Umbilical cord (tissue), 2 donors: ENCODE measurements around the gene OTUD3. TPM values are rescaled to one million over a fixed set of nuclear protein-coding genes. Genes with fewer than 3 reads are reported as not detected.

Experiments used
- DNase-seq: peaks from one replicate; pipeline ENCODE4 v3.0.0-alpha.2; 2015; ENCODE audit warnings: low spot score
- total RNA-seq: library from RNA; depleted of rRNA; stranded (reverse); fragments of >200 nt; gene quantifications from one replicate; pipeline ENCODE4 v1.2.3, GENCODE V29; 2014; ENCODE audit warnings: low replicate concordance; ENCODE audit not compliant: insufficient read depth

The OTUD3 gene
- total RNA-seq, 1 donor from 2014 or later: 8.4 TPM

DNA sequence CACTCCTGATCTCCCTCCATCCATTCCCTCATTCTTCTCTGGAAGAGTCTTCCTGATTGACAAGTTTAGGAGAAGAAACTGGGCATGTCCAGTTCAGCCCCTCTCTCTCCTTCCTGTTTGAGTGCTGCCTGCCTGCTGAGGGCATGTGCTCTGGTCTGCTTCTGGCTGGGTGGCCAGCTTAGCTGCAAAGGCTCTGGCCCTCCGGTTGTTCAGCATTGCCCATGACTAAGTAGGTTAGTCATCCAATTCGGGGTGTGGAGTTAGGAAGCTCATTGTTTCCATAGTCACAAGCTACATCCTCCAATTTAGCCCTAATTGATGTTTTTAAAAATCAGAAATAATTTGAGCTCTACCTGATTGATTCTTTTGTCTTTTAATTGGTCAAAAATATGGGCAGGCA lies 66.8 kb downstream of the OTUD3 start:
- no peak for DNase-seq

DNA sequence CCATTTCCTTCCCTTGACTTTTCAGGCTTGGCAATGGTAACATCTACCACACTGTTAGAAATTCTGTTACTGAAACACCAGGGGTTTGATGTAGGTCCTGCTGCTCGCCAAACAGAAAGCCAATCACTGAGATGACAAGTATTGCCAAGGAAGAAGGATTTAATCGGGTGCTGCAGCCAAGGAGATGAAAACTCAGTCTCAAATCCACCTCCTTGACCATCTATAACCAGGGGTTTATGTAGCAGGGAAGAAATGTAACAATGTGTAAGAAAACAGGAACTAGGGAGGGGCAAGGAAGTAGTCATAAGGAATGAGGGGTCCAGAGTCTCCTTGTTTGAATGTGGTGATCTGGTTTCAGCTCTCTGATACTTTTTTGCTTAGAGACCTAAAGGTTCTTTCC lies 71.9 kb downstream of the OTUD3 start:
- DNase-seq: no peak

DNA sequence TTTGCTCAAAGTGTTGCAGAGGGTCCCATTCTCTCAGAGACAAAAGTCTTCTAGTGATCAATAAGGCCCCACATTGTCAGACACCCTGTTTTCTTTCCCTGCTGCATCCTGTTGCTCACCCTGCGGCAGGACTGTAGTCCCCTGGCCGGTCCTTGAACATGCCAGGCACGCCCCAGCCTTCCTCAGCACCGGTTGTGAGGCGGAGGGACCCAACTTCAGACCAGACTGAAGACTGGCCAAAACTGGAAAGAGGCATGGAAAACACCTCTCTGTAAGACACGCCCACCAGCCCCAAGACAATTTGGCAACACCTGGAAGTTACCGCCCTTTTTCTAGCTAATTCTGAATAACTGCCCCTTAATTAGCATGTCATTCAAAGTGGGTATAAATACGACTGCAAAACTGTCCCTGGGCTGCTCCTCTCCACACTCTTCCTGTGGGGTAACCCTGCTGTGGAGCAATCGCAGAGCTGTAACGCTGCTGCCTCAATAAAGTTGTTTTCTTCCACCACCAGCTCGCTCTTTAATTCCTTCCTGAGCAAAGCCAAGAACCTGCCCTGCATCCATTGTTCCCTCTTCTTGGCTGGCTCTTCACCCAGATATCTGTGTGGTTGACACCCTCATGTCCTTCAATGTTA lies 73.5 kb downstream of the OTUD3 start:
- DNase-seq: no peak

DNA sequence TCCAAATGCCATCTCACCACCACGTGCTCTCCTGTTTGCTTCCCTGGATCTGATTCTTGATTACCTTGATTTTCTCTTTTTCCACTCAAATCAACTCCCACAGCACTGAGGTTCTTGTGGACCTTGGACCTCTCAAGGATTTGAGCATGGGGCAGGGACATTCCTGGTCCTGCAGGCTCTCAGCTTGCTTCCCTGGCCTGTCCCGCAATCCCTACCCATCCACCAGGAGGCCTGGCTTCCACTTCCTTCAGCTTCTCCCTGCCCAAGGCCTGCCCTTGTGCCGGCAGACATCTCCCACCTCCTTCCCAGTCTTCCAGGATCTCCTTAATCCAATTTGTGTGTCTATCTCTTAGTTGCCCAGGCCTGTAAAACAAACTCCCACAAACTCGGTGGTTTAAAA lies 75.6 kb downstream of the OTUD3 start:
- no peak for DNase-seq

DNA sequence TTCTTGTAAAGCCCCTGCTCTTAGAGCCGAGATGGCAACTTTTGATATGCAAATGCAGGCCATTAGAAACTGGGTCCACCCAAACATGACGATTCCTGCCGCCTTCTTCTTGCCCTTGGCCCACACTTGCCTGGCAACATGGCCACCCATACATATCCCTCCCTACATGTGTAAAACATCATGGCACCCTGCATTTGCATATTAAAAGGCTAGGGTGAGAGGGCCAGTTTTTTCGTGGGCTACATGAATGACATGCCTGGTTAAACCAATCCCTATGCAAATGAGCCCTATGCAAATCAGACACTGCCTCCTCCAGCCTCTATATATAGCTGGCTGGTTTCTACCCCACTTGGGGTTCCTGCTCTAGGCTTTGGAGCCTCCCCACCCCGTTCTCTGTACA lies 78.4 kb downstream of the OTUD3 start:
- DNase-seq: no peak

Other genes with a start within 250 kb of the OTUD3 start
- 15.9 TPM for gene NBL1, start 238.1 kb upstream of the OTUD3 start, total RNA-seq
- gene HTR6, start 217.5 kb upstream of the OTUD3 start, total RNA-seq: not detected
- 4.1 TPM for gene TMCO4, start 82.5 kb upstream of the OTUD3 start, total RNA-seq
- gene RNF186, start 67.1 kb upstream of the OTUD3 start, total RNA-seq: not detected
- gene PLA2G2E, start 41.2 kb downstream of the OTUD3 start, total RNA-seq: not detected
- 12.3 TPM for gene PLA2G2A, start 97.2 kb downstream of the OTUD3 start, total RNA-seq
- gene PLA2G5, start 187.8 kb downstream of the OTUD3 start, total RNA-seq: 4.8 TPM
- not detected for gene PLA2G2D, start 237.1 kb downstream of the OTUD3 start, total RNA-seq